GM15510 (cell line): ENCODE results near the gene SLC17A5.

Source experiments
- POLR2A ChIP-seq: IDR thresholded peaks from 3 replicates; pipeline ENCODE4 v1.6.1; 2011; ENCODE audit warnings: borderline replicate concordance; ENCODE audit not compliant: insufficient read length; ENCODE audit errors: extremely low read depth

Gene SLC17A5, protein sequence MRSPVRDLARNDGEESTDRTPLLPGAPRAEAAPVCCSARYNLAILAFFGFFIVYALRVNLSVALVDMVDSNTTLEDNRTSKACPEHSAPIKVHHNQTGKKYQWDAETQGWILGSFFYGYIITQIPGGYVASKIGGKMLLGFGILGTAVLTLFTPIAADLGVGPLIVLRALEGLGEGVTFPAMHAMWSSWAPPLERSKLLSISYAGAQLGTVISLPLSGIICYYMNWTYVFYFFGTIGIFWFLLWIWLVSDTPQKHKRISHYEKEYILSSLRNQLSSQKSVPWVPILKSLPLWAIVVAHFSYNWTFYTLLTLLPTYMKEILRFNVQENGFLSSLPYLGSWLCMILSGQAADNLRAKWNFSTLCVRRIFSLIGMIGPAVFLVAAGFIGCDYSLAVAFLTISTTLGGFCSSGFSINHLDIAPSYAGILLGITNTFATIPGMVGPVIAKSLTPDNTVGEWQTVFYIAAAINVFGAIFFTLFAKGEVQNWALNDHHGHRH

DNA sequence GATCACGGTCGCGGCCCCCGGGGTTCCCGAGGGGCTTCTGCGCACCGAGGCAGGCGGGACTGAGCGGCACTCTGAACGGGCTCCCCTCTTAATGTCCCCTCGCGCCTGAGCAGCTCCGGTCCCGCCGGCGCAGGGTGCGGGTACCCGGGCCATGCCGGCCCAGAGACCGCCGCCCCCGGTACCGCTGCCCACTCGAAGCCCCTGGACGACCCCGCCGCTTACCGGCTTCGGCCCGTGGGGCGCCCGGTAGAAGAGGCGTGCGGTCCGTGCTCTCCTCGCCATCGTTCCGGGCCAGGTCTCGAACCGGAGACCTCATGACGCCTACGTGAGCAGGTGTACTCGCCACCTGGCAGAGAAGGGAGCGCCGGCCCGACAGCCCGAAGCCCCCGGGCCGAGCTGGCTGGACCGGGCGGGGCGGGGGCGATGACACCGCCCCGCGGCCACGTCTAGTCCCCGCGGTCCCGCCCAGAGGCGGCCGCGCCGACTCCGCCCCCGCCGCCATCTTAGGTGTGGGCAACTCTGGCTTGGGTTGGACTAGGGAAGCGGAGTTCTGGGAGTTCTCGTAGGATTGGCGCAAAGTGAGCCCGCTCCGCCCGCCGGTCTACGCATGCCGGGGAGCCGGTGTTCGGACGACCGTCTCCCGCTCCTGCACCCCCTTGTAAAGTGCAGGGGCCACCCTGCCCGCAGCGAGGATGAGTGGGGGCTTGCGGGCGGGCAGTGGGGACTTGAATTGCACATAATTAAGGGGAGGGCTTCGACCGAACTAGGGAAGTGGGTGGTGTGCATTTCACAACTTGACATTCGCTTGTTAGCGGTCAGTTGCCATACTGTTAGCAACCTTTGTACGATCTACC, at the start of gene SLC17A5:
Gene SLC17A5, minus strand, starts transcription at position 422 of the 854 bp plus-strand sequence. Its CDS starts 106 bp downstream, at position 316.
- TF ChIP-seq POLR2A = peak; percentile 75

DNA sequence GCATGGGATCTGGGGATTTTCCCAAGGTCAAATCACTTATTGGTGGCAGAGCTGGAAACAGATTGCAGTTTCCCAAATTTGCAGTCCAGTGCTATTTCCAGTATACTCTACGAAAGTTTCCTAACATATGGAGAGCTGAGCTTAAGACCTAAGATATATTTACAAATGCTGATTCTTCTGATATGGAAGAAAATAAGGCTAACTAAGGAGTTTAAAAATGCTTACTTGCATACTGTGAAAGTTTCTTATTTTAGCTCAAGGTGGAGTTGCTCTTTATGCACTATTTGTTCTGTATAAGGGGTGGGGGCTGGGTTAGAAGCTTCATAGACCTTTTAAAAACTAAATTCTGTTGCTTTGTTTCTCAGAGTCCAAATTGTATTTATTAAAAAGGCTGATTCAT, 49.7 kb upstream of the SLC17A5 start:
- no peak for TF ChIP-seq POLR2A

DNA sequence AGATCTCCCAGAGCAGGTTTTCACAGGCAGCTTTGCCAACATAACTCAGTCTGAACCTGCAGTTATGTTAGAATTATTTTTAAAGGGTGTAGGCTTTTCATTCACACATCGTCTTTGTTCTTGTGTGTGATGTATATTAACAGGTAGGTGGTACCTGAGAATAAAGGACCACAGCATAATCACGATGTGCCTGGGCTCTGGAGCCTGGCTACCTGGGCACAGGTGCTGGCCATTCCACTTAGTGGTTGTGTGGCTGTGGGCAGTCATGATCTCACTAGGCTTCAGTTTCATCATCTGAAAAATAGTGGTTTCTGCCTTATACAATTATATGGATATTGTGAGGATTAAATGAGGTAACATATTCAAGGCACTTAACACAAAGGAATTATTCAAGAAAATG, 48.7 kb upstream of the SLC17A5 start:
- no peak for TF ChIP-seq POLR2A

DNA sequence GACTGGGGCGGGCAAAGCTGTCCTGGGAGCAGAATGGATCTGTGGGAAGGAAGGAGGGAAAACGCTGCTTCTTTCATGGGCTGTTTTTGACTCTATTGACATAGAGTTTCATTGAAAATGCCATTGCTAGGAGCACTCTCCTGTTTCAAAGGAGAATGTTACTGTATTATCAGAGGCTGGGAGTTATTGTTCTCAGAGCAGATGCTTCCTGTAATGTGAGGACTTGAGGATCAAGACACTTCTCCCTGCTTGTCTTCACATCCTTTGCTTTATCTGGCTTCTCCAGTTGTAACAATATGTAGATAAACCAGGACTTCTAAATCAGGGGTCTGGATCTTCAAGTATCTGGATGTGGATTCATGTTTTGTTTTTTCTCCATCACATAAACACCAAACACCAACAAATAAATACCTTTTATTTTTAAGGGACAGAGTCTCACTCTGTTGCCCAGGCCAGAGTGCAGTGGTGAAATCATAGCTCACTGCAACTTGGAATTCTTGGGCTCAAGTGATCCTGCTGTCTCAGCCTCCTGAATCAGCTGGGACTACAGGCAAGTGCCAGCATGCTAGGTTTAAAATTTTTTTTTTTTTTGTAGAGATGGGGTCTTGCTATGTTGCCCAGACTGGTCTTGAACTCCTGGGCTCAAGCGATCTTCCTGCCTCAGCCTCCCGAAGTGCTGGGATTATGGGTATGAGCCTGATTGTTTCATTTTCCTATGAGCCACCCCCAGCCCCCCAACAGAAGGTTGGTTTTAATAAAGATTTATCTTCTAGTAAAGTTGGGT, 46.1 kb upstream of the SLC17A5 start:
- TF ChIP-seq POLR2A = no peak

DNA sequence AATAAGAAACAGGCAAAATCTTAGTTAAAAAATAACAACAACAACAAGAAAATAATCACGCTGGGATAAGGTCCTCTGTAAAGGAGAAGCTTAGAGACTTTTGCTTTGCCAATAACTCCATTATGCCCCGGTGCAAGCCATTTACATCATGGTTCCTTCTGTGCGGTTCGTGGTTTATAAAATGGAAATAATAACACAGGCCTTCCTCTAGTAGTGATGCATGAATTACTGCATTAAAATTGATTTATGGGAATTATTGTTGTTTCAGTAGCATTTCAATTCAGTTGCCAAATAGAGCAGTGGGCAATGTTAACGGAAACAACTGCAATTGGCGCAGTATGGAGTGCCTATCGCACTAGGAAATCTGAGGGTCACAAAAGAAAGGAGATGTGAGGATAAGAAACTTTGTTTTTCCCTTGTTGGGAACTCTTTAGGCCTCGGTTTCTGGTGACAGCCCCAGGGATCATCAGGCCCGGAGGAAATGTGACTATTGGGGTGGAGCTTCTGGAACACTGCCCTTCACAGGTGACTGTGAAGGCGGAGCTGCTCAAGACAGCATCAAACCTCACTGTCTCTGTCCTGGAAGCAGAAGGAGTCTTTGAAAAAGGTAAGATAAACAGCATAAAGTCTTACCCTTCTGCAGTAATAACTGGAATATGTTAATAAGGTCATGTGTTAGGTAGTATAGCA, 43.3 kb upstream of the SLC17A5 start:
- no peak for TF ChIP-seq POLR2A

DNA sequence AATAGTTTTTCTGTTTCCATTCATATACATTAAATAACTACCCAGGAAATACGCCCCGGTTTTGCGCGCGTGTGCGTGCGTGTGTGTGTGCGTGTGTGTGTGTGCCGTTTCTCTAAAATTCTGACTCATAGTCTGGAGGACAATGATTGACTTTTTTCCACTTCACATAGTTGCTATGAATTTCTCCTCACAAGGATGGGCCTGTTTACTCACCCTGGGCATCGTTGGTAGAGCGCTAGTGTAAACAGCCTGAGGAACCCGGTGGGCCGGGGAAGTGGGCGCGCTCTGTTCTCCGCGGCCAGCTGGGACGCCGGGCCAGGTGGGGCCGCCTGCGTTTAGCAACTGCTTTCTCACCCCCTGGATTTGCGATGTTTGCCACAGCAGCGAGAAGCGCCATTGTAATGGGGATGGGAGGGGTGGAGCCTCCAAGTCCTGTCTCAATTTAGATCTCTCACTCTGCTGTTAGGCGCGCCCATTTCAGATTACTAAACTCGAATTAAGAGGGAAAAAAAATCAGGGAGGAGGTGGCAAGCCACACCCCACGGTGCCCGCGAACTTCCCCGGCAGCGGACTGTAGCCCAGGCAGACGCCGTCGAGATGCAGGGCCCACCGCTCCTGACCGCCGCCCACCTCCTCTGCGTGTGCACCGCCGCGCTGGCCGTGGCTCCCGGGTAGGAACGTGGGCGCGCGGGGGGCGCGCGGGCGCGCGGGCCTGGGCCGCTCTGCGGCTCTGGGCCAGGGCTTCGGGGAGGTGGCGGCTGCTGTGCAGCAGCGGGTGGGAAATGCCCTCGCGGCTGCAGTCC, 42.0 kb upstream of the SLC17A5 start, which contains the start of gene CD109:
Gene CD109, plus strand, starts transcription at position 585 of the 803 bp plus-strand sequence. Its CDS starts 13 bp downstream, at position 598.
- TF ChIP-seq POLR2A = peak; percentile 20

DNA sequence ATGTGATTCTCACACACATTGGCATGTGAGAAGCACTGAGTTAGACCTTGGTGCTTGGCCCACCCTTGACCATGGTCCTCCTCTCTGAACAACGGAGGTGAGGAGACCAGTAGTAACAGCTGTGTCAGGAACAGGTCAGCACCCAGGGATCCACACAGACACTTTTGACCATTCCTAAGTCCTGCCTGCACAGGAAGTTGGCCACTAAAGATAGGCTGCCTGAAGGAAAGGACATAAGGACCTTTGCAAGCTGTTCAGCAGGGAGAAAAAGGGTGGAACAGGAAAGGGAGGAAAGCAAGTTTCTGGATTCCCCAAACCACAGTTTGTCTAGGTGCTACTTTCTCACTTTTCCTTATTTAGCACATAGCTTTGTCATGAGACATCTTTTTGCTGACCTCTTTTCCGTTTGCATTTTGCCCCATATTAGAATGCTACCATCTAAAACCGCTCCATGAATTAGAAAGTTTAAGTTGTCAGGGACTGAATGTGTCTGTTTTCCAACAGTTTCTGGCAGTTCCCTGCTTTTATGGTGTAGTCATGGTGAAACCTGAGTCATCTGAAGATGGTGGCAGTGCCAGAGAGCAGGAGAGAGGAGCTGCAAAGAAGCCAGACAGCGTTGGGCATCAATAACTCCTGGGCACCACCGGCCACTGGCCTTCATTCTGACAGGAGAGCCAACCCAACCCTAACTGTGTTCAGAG, 41.1 kb upstream of the SLC17A5 start:
- TF ChIP-seq POLR2A = no peak

DNA sequence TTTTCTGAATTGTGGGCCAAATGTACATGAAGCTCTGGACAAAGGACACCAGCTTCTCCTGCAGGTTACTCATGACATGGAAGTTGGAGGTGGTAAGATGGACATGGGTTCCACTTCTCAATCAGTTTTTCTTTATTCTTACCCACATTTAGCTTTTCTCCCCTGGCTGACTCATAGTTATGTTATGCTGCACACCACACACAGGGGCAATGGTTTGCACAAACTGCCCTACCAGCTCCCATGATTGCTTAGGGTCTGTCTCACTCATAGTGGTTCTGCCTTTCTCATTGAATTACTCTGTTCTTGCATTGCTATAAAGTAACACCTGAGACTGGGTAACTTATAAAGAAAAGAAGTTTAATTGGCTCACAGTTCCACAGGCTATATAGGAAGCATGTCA, 37.7 kb upstream of the SLC17A5 start:
- no peak for TF ChIP-seq POLR2A

DNA sequence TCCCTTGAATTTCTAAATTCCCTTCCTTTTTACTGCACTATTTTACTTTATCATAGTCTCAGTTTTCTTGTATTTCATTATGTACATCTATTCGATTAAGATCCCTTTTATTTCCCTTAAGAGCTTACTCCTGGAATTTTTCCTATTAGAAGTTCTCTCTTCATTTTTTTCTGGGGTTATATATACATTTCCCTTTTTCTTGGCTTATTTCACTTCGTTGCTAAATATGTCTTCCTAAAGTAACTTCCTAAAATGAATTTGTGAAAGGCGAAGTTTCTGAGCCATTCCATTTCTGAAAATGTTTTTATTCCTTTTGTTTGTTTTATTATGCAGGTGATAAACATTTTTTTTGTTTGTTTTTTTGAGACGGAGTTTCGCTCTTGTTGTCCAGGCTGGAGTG, 36.3 kb upstream of the SLC17A5 start:
- TF ChIP-seq POLR2A = no peak

DNA sequence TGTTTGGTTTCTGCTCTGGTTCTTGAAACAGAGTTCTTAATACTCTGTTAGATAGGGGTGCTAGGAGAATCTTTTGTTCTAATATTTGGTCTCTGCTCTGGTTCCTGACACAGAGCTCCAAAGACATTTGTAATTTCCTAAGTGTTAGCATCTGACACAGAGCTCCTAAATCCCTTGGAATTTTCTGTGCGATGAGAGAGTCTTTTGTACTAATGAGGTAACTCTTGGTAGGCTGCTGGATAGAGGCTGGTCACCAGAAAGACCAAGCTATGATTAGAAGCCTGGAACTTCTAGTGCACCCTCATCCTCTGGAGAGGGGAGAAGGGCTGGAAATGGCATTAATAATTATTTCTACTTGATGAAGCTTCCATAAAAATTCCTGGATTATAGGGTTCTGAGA, 34.6 kb upstream of the SLC17A5 start:
- no peak for TF ChIP-seq POLR2A

DNA sequence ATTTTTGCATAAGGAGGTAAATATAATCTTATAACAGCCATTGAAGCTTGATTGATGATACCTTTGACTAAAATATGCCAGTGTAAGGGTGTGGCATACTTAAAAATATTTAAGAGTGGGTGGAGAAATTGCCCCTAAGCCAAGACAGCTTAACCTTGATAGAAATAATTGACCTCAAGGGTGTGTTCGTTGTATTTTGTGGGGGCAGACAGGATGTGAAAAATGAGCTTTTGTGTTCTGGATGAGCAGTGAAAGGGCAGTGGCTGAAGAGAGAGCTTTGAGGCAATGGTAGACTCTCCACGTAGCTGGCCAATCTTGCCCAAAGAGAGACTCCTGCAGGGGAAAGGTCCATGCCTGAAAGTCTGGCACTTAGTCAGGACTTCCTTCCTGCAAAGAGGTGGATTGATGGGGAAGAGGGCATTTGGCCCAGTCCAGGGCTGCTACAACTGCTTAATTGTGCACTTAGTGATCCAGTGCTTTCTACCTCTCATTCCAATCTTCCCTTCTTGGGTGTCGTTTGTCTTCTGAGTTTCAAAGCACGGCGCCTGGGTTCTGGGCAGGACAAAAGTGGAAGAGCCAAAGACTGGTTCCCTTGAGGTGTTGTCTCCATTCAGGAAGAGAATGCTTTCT, 26.6 kb upstream of the SLC17A5 start:
- TF ChIP-seq POLR2A = no peak

DNA sequence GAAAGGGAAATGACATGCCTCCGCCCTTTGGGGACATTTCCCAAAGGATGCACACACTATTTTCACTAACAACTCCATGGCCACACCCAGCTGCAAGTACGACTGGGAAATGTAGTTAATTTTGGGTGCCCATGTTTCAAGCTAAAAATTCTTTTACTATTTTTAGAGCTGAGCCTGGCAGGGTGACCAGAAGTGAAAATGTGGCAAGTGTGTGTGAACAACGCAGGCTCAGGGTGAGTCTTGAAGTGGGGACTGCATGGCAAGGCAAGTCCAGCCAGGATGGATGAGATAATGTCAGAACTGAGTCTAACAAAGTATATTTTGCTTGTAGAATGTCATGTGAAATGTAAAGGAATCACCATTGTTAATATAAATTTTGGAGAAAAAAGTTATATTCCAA, 25.2 kb upstream of the SLC17A5 start:
- TF ChIP-seq POLR2A = no peak
